Caki2 (cell line): ENCODE results near the gene ORM2. TPM values are rescaled to one million over a fixed set of nuclear protein-coding genes. Genes with fewer than 3 reads are reported as not detected.

ENCODE experiments used
- DNase-seq: peaks from one replicate; pipeline ENCODE4 v3.0.0-alpha.2; 2015; ENCODE audit warnings: low read depth
- in situ Hi-C: cut with HindIII; loops from 2 replicates; pipeline ENCODE4 v1.10.0; 2016; ENCODE audit warnings: low sequenced_read_pairs, low pct_unique_long_range_greater_than_20kb, mixed read lengths
- total RNA-seq: library from RNA; depleted of rRNA; stranded (reverse); fragments of >200 nt; shearing (Covaris generic); gene quantifications from 2 replicates; pipeline ENCODE4 v1.2.3, GENCODE V29; 2014; ENCODE audit warnings: low replicate concordance

Gene ORM2
- total RNA-seq, 1 experiment from 2014 or later, result not detected

GRCh38 chr9:114357911-114358328, 28.3 kb downstream of the ORM2 start:
- in situ Hi-C loops, result no loop called here
- DNase-seq, result no peak

GRCh38 chr9:114359801-114360200, 30.1 kb downstream of the ORM2 start:
- DNase-seq, result no peak
- in situ Hi-C loops, result no loop called here

GRCh38 chr9:114361542-114361941, 31.9 kb downstream of the ORM2 start:
- in situ Hi-C loops, result no loop called here
- DNase-seq, result no peak

GRCh38 chr9:114362394-114362793, 32.7 kb downstream of the ORM2 start:
- in situ Hi-C loops, result no loop called here
- no peak for DNase-seq

GRCh38 chr9:114363424-114363823, 33.8 kb downstream of the ORM2 start:
- in situ Hi-C loops, result no loop called here
- DNase-seq, result no peak

GRCh38 chr9:114364134-114365041, 34.7 kb downstream of the ORM2 start:
- in situ Hi-C loops, result no loop called here
- DNase-seq, result peak; percentile 90

- in situ Hi-C loops, result no loop called here
- DNase-seq, result no peak
Observed at GRCh38 chr9:114365194-114365593, 35.5 kb downstream of the ORM2 start.

- in situ Hi-C loops, result no loop called here
- peak; percentile 89 for DNase-seq
Observed at GRCh38 chr9:114366334-114367128, 36.9 kb downstream of the ORM2 start.

GRCh38 chr9:114367366-114367765, 37.7 kb downstream of the ORM2 start:
- DNase-seq, result no peak
- in situ Hi-C loops, result no loop called here

GRCh38 chr9:114367772-114368569, 38.3 kb downstream of the ORM2 start:
- no peak for DNase-seq
- in situ Hi-C loops, result no loop called here

GRCh38 chr9:114369216-114370130, 39.8 kb downstream of the ORM2 start:
- in situ Hi-C loops, result no loop called here
- DNase-seq, result no peak

GRCh38 chr9:114370251-114370967, 40.7 kb downstream of the ORM2 start:
- DNase-seq, result no peak
- in situ Hi-C loops, result no loop called here

GRCh38 chr9:114370968-114371320, 41.3 kb downstream of the ORM2 start:
- DNase-seq, result no peak
- in situ Hi-C loops, result no loop called here

GRCh38 chr9:114371343-114371944, 41.8 kb downstream of the ORM2 start:
- DNase-seq, result no peak
- in situ Hi-C loops, result no loop called here

- DNase-seq, result peak; percentile 32
Observed at GRCh38 chr9:114371973-114372917, 42.6 kb downstream of the ORM2 start.

More at GRCh38 chr9:114371973-114372917, 42.6 kb downstream of the ORM2 start:
- in situ Hi-C loops, result no loop called here
